HepG2 (cell line): Measurements from ENCODE around the gene CES1. TPM values are rescaled to one million over a fixed set of nuclear protein-coding genes. Genes with fewer than 3 reads are reported as not detected.
"Not testable (repeated sequence)": the region's sequence is repeated elsewhere in the genome, so short reads cannot be mapped to it uniquely, and the experiment has no call there.

ENCODE experiments used
- ATAC-seq: fragments of 200-7000 bp; cut with Tn5 transposase; 3 replicates; pipeline ENCODE4 v1.9.1; 2020; ENCODE audit warnings: mild to moderate bottlenecking, moderate library complexity
- BruUV-seq: library from RNA; stranded (reverse); fragments of 400-500 nt; replicated peaks from 2 replicates; lab custom pipeline; 2021; lab: Mats Ljungman, UMichigan
- CTCF ChIA-PET: fragments of 300-600 bp; formaldehyde crosslinking; extraction: SDS; loops from one replicate; lab custom pipeline; 2021; ENCODE audit warnings: low total read pairs, inconsistent platforms, low intra/inter-chr PET ratio; lab: Yijun Ruan, JAX
- POLR2A ChIA-PET: fragments of 350-600 bp; sonication (Branson Sonifier 250); formaldehyde crosslinking; loops from one replicate; lab custom pipeline; 2020; ENCODE audit warnings: antibody characterized with exemption, inconsistent platforms; lab: Yijun Ruan, JAX
- DNase-seq: peaks from one replicate; pipeline ENCODE4 v3.0.0-alpha.2; 2015; ENCODE audit warnings: low spot score
- FAIRE-seq: peaks from 3 replicates; lab custom pipeline; 2011; peaks lifted over from hg19 to GRCh38; lab: Jason Lieb, UNC
- H2AFZ ChIP-seq: one replicate; pipeline ENCODE4 v1.6.1; 2011; ENCODE audit warnings: low read length, inconsistent platforms
- H3K27ac ChIP-seq: fragments of 300-600 bp; 3 replicates; pipeline ENCODE4 v1.8.0; 2011; ENCODE audit warnings: mixed run types, mild to moderate bottlenecking, mixed read lengths, low read length, inconsistent platforms; ENCODE audit not compliant: insufficient read depth; ENCODE audit errors: extremely low read length
- H3K27me3 ChIP-seq, 2 experiments: fragments of 200-600 bp in 1 of 2; 2 replicates in 1 of 2; 3 replicates in 1 of 2; pipeline versions ENCODE4 v1.6.0 to v1.8.0; 2011; ENCODE audit warnings: low read length in 2 of 2, mild to moderate bottlenecking in 2 of 2, moderate library complexity in 2 of 2, inconsistent platforms in 1 of 2; ENCODE audit not compliant: insufficient read depth in 2 of 2, control insufficient read depth in 1 of 2
- H3K36me3 ChIP-seq, 2 experiments: fragments of 200-600 bp in 1 of 2; replicated peaks in 1 of 2; 2 replicates in 1 of 2; 3 replicates in 1 of 2; pipeline versions ENCODE4 v1.5.1 to v1.8.0; 2011; ENCODE audit warnings: low read length in 2 of 2, inconsistent platforms in 1 of 2; ENCODE audit not compliant: insufficient read depth in 2 of 2, control insufficient read depth in 1 of 2
- H3K4me1 ChIP-seq: 2 replicates; pipeline ENCODE4 v1.5.1; 2012; ENCODE audit warnings: low read length, inconsistent platforms; ENCODE audit not compliant: insufficient read depth
- H3K4me2 ChIP-seq: 2 replicates; pipeline ENCODE4 v1.6.0; 2011; ENCODE audit warnings: low read depth, low read length, inconsistent platforms
- H3K4me3 ChIP-seq, 3 experiments: fragments of 200-600 bp in 1 of 3; sonication (generic), shearing (Covaris generic) in 1 of 3; replicated peaks in 1 of 3; 2 replicates each; pipeline ENCODE4 v1.5.1; 2011 to 2016; ENCODE audit warnings: low read length in 3 of 3, inconsistent platforms in 2 of 3, low read depth in 2 of 3, mild to moderate bottlenecking in 2 of 3, control low read depth in 1 of 3, mixed read lengths in 1 of 3; ENCODE audit not compliant: insufficient read depth in 1 of 3
- H3K79me2 ChIP-seq: one replicate; pipeline ENCODE4 v1.6.1; 2011; ENCODE audit warnings: low read length, inconsistent platforms; ENCODE audit not compliant: insufficient read depth
- H3K9ac ChIP-seq: 2 replicates; pipeline ENCODE4 v1.6.0; 2011; ENCODE audit warnings: mild to moderate bottlenecking, low read depth, low read length, inconsistent platforms; ENCODE audit not compliant: insufficient read depth
- H3K9me3 ChIP-seq: 2 replicates; pipeline ENCODE4 v1.5.1; 2012; ENCODE audit warnings: mild to moderate bottlenecking, low read length
- H4K20me1 ChIP-seq: 2 replicates; pipeline ENCODE4 v1.6.0; 2011; ENCODE audit warnings: inconsistent platforms, mild to moderate bottlenecking, low read length, moderate library complexity; ENCODE audit not compliant: insufficient read depth
- CEBPB ChIP-seq: IDR thresholded peaks from 2 replicates; pipeline ENCODE4 v1.6.1; 2011; ENCODE audit warnings: low read depth, low read length, improper control_type of control experiment, borderline replicate concordance
- SNAPC2 ChIP-seq: sonication (generic); formaldehyde crosslinking; IDR thresholded peaks from 2 replicates; pipeline ENCODE4 v1.8.1; 2022; ENCODE audit warnings: mild to moderate bottlenecking, missing genetic modification reagents
- ZNF644 ChIP-seq: IDR thresholded peaks from 2 replicates; pipeline ENCODE4 v1.6.1; 2016; ENCODE audit warnings: low read depth
- WGBS: methylation state at CpG from one replicate; pipeline ENCODE4 v1.1.6; 2017; ENCODE audit warnings: low lambda C conversion rate; 5-methylcytosine and 5-hydroxymethylcytosine counted together
- in situ Hi-C: cut with HindIII; loops from 2 replicates; pipeline ENCODE4 v1.10.0; 2017; ENCODE audit warnings: low pct_unique_long_range_greater_than_20kb; ENCODE audit not compliant: extremely low pct_ligation_motif_present
- intact Hi-C: fragments of 100-400 bp; cut with micrococcal nuclease; formaldehyde crosslinking; loops from one replicate; pipeline ENCODE4 v1.10.0; 2022; ENCODE audit not compliant: unreplicated experiment
- polyA plus RNA-seq, 8 experiments: library from polyadenylated mRNA; depleted of rRNA in 3 of 8; stranded (reverse) in 7 of 8; unstranded in 1 of 8; fragments of >200 nt; fragmentation: Illumina TruSeq in 4 of 8; extraction: Trizol in 4 of 8; gene quantifications; 2 replicates each; pipeline versions ENCODE4 v1.2.1 to v1.2.3, GENCODE V29; 2011 to 2016; ENCODE audit warnings: low read depth in 4 of 8, missing spikeins in 1 of 8, mixed read lengths in 1 of 8; ENCODE audit not compliant: insufficient read depth in 1 of 8
- total RNA-seq, 5 experiments: library from RNA; depleted of rRNA; stranded (reverse); fragments of >200 nt; fragmentation: Illumina TruSeq; extraction: Trizol; gene quantifications; 2 replicates each; pipeline ENCODE4 v1.2.3, GENCODE V29; 2016; ENCODE audit warnings: low read depth in 1 of 5
- TF ChIP-seq, protein P1 (sequence below): sonication (generic); formaldehyde crosslinking; IDR thresholded peaks from 2 replicates; pipeline ENCODE4 v1.4.0; 2020; ENCODE audit warnings: missing genetic modification reagents, low read depth, mild to moderate bottlenecking, borderline replicate concordance
- TF ChIP-seq, protein P2 (sequence below): sonication (generic); formaldehyde crosslinking; IDR thresholded peaks from 2 replicates; pipeline ENCODE4 v1.4.0; 2020; ENCODE audit warnings: mild to moderate bottlenecking, missing genetic modification reagents

Gene CES1
- total and polyA plus RNA-seq, 2 of the 13 experiments (the other 11 are each of a cell fraction or from before 2014, with no cell fraction given) = 136 to 198 TPM

GRCh38 chr16:55759965-55760309 is 73.0 kb downstream of the CES1 start:
- 8% methylated on average over 3 of the region's 3 CpGs for WGBS
- ATAC-seq, H3K36me3 ChIP-seq, CTCF ChIA-PET, H3K79me2 ChIP-seq, H2AFZ ChIP-seq, H3K9me3 ChIP-seq, BruUV-seq, H3K27me3 ChIP-seq, H4K20me1 ChIP-seq, DNase-seq: not testable (repeated sequence)
- TF ChIP-seq, protein P1, sequence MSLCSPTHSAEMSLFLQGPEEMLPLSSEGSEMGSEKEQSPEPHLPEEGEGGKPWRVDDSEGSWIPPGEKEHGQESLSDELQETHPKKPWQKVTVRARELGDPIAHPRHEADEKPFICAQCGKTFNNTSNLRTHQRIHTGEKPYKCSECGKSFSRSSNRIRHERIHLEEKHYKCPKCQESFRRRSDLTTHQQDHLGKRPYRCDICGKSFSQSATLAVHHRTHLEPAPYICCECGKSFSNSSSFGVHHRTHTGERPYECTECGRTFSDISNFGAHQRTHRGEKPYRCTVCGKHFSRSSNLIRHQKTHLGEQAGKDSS = peak; percentile 99; the same call in 1 of the 2 replicates
- TF ChIP-seq SNAPC2 (CRISPR knock-in tag) = 0 out of 2 replicates have a peak, but pooled peaks have one; percentile 12
- H3K4me2 ChIP-seq = peak overlapping the region; percentile 91
- in situ Hi-C loops (loop anchor here (5.0 kb wide), 1 partner anchor 72 kb away; the partner anchor contains the start of gene CES1), intact Hi-C loops (loop anchor here (2.0 kb wide), 1 partner anchor 73 kb away; the partner anchor contains the start of gene CES1)
- H3K4me1 ChIP-seq = peaks cover 51% of the 10 kb centered on the region
- POLR2A ChIA-PET = interaction anchor here (1.6 kb wide), 1 partner anchor 73 kb away, joined by 6 read pairs; the partner anchor contains the start of gene CES1
- peak overlapping the region; percentile 10; the same call in 1 of the 2 replicates for H3K9ac ChIP-seq
- peak overlapping the region in 2 of 3 experiments; percentile 40 to 75; a peak in 3 of 6 replicates for H3K4me3 ChIP-seq
- H3K27ac ChIP-seq = peak overlapping the region; percentile 60
- FAIRE-seq = peak; percentile 82

- H3K27me3 ChIP-seq, in situ Hi-C loops, H3K9ac ChIP-seq, H3K36me3 ChIP-seq, H2AFZ ChIP-seq, H3K4me2 ChIP-seq, FAIRE-seq, ATAC-seq, H3K4me3 ChIP-seq, H4K20me1 ChIP-seq, H3K79me2 ChIP-seq, H3K27ac ChIP-seq, intact Hi-C loops, H3K9me3 ChIP-seq, CTCF ChIA-PET, POLR2A ChIA-PET, BruUV-seq, DNase-seq: not testable (repeated sequence)
- peaks cover 63% of the 10 kb centered on the region for H3K4me1 ChIP-seq
- 0 out of 2 replicates have a peak, but pooled peaks have one; percentile 13 for TF ChIP-seq ZNF644 (CRISPR knock-in tag)
- TF ChIP-seq, protein P2, sequence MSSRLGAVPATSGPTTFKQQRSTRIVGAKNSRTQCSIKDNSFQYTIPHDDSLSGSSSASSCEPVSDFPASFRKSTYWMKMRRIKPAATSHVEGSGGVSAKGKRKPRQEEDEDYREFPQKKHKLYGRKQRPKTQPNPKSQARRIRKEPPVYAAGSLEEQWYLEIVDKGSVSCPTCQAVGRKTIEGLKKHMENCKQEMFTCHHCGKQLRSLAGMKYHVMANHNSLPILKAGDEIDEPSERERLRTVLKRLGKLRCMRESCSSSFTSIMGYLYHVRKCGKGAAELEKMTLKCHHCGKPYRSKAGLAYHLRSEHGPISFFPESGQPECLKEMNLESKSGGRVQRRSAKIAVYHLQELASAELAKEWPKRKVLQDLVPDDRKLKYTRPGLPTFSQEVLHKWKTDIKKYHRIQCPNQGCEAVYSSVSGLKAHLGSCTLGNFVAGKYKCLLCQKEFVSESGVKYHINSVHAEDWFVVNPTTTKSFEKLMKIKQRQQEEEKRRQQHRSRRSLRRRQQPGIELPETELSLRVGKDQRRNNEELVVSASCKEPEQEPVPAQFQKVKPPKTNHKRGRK (CRISPR knock-in tag) = 0 out of 2 replicates have a peak, but pooled peaks have one; percentile 53
- TF ChIP-seq CEBPB = peak; percentile 76; the same call in 1 of the 2 replicates
- WGBS = 40% methylated on average over 6 of the region's 6 CpGs
These were observed 75.0 kb downstream of the CES1 start for GRCh38 chr16:55757595-55758527.
